AG08395 (cell line): ENCODE data around the gene ADGRB3.

Experiments
- DNase-seq: peaks from one replicate; pipeline ENCODE4 v3.0.0; 2012; ENCODE audit warnings: mixed read lengths, low spot score

ADGRB3 gene

DNA sequence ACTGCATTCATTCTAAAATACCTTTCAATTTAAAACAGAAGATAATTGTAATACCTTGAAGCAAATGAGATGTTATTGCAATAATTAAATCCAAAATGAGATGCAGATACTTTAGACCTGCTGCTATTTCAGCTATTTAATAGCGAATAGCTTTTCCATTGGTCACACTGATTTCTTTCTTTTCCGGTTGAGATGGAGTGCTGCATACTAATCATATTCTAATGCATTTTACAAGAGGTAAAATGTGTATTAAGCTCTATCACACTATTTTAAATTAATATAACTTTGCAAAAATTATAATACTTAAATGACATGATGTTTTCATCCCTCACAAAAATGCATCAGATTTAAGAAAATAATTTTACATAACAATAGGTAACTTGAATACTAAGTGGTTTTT lies 74.0 kb downstream of the ADGRB3 start:
- DNase-seq: no peak

GRCh38 chr6:68709882-68710281 lies 74.8 kb downstream of the ADGRB3 start:
- DNase-seq: no peak

DNA sequence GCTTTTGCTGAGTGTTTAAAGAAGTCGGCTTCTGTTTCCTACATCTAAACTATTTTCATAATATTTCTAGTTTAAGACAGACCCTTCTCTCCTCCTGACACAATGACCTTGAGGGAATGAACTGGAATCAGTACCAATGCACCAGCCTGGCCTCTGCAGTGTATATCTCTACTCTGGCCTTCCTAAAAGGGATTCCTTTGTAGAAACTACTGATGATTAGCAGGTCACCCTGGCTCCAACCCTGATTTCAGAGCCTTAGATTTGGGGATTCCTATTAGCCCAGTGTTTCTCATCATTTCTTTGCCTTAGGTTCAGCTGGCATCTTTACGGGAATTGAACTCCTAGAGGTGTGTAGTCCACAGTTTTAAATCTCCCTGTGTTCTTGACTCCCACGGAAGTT lies 75.4 kb downstream of the ADGRB3 start:
- DNase-seq: no peak

GRCh38 chr6:68710916-68711315 lies 75.8 kb downstream of the ADGRB3 start:
- no peak for DNase-seq

GRCh38 chr6:68711386-68712000 lies 76.4 kb downstream of the ADGRB3 start:
- no peak for DNase-seq

DNA sequence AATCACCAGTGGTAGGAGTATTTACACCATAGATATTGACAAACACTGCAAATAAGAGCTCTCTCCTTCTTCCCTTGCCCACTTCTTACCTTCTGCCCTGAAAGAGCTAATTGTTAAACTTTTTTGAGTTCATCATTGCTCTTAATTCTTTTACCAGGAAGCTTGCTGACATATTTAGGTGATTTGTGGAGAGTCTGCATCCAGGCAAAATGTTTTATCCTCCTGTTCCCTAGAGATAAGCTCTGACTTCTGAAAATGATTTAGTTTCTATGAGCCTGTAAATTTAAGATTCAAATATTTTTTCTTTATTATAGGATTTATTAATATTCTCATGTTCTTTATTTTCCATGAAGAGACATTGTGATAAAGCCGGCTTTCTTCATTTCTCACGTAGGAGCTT lies 81.5 kb downstream of the ADGRB3 start:
- DNase-seq: no peak

DNA sequence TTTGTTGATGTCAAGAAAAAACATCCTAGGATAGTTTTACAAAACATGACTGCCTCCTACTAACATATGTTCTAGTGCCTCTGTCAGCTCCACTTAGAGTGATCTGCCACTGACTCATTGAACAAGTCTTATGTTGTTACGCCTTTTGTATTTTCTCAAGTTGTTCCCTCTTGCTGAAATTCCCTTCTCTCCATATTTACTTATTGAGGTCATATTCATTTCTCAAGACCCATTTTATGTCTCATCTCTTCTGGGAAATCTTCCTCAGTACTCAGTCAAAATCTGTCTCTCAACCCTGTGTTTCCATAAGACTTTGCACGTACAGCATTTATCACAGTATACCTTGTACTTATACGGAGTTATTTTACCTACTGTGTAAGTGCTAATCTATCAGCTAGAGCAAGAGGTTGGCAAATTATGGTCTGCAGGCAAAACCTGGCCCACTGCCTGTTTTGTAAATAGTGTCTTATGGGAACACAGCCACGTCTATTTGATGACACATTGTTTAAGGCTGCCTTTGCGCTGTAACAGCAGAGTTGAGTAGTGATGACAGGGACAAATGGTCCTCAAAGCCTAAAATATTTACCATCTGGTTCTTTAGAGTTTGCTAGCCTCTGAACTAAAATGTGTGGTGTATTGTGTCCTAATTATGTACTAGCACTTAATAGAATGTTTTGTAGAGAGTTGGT lies 83.4 kb downstream of the ADGRB3 start:
- no peak for DNase-seq

GRCh38 chr6:68719761-68720160 lies 84.7 kb downstream of the ADGRB3 start:
- DNase-seq: no peak

GRCh38 chr6:68722891-68723527 lies 87.9 kb downstream of the ADGRB3 start:
- DNase-seq: no peak

DNA sequence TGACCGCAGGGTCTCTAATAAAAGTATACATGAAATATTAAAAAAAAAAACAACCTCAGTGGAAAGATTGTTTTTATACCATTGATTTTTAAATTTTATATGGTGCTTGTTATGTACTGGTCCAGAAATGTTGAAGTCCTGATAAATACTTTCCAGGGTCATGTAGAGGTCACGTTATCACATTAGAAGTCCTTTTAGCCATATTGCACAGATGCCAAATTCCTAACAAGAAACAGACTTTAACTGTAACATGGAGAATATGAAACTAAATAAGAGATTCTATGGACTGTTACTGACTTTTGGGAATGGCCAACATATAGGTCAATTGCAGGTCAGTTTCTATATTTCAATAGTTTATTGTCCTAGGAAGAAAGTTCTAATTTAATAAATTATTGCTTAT lies 89.0 kb downstream of the ADGRB3 start:
- DNase-seq: no peak

GRCh38 chr6:68726337-68726736 lies 91.3 kb downstream of the ADGRB3 start:
- no peak for DNase-seq

DNA sequence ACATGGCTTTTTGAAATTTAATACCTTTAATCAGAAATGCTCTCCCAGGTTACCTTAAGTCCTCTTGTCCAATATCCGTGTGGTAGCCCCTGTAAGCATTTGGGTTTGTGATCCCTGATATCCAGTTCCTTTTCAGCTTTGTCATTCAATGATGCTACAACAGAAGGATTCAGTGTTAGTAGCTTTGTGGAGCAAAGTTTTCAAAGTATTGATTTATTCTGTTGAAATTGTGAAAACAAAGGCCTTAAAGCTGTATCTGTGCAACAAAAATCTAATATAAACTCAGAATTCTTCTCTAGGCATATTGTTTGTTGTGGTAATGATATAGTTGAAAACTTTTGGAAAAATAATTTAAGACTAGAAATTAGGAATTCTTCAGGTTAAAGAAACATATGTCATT lies 91.9 kb downstream of the ADGRB3 start:
- DNase-seq: no peak

- no peak for DNase-seq
Measured at GRCh38 chr6:68727699-68728098, 92.6 kb downstream of the ADGRB3 start.

GRCh38 chr6:68728159-68728979 lies 93.3 kb downstream of the ADGRB3 start:
- DNase-seq: no peak

DNA sequence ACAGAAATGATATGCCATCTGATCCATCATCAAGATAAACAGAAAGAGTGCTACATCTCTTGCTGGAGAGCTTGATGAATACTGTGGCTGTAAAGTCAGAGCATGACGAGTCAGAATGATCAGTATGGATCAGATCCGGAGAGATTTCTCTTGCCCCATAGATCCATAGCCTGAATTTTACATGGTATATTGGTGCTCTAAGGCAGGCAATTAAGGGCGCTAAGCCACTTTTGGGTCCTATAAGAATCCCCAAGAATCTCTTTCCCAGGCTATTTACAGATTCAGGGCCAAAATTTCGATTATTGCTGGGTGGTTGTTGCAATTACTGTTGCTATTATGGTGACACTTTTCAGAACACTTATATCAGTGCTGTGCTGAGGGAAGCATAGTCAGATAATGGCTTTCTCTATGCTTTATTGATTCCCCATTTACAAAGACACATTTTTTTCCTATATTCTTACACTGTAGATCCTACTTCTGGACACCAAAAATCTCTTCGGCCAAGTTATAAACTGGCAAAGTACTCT lies 94.4 kb downstream of the ADGRB3 start:
- DNase-seq: no peak

DNA sequence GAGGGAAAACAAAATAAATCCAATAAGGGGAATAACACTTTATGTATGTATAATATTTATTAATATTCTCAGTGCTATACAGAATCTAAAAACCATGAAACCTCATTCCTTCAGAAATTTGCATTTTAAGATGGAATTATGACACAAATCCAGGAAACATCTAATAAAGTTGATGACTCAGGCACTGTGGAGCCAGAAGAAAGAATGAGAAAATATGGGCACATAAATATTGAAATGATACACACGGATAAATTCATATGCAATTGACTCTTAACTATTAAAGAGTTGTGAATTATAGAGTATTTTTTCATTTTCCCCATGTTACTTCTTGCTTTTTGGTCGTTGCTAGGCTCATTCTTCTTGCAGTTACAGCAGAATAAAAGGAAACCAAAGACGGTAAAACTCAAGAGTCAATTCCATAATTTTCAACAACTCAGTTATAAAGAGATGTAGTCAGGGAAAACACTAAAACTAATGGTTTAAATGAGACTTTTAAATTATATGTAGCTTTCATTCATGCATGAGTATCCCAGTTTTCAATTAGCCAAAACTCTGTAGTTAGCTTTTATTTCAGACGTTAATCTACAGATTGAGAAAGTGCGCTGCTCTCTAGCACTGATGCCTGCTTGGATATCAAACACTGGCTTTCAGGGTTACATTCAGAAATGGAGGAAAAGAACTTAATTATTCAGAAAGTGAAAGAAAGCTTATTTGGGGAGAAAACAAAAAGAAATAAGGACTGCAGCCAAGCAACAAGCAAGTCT lies 95.4 kb downstream of the ADGRB3 start:
- no peak for DNase-seq

DNA sequence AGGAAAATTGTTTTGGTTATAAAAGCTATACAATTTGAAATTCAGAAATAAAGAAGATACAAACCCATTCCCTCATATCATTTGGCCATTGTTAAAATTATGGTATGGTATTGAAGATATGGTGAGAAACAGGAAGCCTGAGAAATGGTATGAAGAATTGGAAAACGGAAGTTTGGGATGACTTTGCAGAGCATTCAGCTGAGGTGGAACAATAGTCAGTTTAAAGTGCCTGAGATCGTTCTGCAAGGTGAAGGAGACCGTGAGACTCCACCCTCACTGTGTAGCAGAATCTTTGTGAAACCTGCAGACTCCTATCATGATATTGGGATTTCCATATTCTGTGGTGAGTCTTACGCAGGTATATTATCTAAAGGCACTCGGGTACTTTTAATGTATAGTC lies 97.3 kb downstream of the ADGRB3 start:
- no peak for DNase-seq

DNA sequence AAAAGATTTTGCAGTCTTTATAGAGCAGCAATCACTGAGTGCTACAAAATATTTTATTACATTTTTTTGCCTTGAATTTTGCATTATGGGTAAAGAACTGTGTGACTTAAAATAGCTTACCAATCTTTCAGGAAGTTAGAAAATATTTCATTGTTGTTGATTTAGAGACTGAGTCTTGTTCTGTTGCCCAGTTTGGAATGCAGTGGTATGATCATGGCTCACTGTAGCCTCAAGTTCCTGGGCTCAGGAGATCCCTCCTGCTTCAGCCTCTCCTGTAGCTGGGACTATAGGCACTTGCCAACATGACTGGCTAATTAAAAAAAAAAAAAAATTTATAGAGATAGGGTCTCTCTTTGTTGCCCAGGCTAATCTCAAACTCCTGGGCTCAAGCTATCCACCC lies 100.8 kb downstream of the ADGRB3 start:
- DNase-seq: no peak

GRCh38 chr6:68737061-68737460 lies 102.0 kb downstream of the ADGRB3 start:
- no peak for DNase-seq

DNA sequence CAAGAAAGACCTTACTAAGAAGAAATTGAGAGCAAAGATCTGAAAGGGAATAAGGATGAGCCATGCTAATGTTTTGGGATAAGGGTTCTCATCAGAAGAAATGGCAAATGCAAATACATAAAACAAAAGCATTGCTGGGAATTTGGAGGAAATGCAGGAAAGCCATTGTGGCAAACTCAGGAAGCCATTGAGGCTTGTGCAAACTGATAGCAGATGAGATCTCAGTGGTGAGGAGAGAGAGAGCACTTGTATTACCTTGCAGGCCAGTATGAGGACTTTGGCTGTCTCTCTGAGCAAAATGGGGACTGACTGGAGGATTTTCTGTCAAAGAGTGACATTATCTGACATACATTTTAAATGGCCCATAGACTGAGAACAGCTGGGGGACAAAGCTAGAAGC lies 103.0 kb downstream of the ADGRB3 start:
- no peak for DNase-seq

DNA sequence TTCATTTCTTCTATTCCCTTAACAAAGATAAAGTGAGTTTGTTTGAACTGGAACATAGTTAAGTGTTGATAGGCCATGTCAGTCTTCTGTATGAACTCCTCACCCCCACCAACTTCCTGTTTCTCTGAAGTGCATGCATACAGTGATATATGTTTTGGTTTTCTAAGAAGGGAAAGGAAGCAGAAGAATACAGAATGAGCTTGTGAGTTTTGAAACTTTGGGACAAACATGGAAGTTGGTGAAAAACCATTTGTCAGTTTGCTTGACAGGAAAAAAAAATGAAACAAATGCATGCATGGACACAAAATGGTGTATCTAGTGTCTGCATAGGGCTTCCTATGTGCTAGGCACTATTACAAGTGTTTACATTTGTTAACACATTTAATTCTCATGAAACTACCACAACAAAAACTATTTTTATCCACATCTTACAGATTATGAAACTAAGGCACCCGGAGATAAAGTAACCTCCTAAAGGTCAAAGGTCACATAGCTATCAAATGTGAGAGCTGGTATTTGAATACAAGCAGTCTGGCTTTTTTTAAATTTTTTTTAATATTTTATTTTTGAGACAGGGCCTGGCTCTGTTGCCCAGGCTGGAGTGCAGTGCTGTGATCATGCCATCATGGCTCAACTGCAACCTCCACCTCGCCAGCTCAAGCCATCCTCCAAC lies 105.9 kb downstream of the ADGRB3 start:
- no peak for DNase-seq
